Esophagus squamous epithelium (tissue), 4 donors: ENCODE measurements around the gene PRKCZ.

Source experiments
- CTCF ChIP-seq, 6 experiments: fragments of 450-650 bp in 4 of 6; fragments of 200-600 bp in 2 of 6; sonication (generic) in 2 of 6; IDR thresholded peaks; one replicate each; pipeline ENCODE4 v1.5.1; 2016 to 2019; ENCODE audit warnings: antibody characterized with exemption in 6 of 6, mild to moderate bottlenecking in 4 of 6, moderate library complexity in 4 of 6
- POLR2A ChIP-seq, 4 donors: fragments of 450-650 bp; IDR thresholded peaks; one replicate each; pipeline ENCODE4 v1.6.1; 2017; ENCODE audit warnings: antibody characterized with exemption in 4 of 4, mild to moderate bottlenecking in 4 of 4, moderate library complexity in 3 of 4

DNA sequence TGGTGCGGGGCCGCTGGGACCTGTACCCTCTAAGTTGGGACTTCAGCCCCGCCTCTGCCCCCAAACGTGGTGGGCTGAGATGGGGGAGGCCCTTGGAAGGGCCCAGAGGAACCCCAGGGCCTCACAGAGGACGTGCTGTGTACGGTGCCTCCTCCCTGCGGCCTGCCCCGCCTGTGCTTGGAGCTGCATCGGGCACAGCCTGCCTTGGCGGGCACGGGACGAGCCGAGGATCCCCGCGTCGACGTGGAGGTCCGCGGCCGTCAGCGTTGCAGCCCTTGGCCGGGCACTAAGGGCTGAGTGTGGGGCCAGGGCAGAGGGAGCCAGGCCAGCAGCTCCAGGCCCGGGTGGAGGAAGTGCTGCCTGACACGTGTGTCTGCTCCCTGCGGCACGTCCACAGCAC lies 43.4 kb downstream of the PRKCZ start:
- no peak for TF ChIP-seq CTCF (IDR thresholded peaks at IDR 0.05)
- TF ChIP-seq POLR2A (IDR thresholded peaks at IDR 0.05) = no peak
